Ecto neural progenitor cell (in vitro differentiated cells): Measurements from ENCODE around the gene UBTF.
A peak's percentile ranks its signal among the peaks of the same experiment; 100 is the strongest.

ENCODE experiments used
- DNase-seq: peaks from one replicate; pipeline ENCODE4 v3.0.0-alpha.2; 2018; ENCODE audit warnings: low spot score

Gene UBTF

DNA sequence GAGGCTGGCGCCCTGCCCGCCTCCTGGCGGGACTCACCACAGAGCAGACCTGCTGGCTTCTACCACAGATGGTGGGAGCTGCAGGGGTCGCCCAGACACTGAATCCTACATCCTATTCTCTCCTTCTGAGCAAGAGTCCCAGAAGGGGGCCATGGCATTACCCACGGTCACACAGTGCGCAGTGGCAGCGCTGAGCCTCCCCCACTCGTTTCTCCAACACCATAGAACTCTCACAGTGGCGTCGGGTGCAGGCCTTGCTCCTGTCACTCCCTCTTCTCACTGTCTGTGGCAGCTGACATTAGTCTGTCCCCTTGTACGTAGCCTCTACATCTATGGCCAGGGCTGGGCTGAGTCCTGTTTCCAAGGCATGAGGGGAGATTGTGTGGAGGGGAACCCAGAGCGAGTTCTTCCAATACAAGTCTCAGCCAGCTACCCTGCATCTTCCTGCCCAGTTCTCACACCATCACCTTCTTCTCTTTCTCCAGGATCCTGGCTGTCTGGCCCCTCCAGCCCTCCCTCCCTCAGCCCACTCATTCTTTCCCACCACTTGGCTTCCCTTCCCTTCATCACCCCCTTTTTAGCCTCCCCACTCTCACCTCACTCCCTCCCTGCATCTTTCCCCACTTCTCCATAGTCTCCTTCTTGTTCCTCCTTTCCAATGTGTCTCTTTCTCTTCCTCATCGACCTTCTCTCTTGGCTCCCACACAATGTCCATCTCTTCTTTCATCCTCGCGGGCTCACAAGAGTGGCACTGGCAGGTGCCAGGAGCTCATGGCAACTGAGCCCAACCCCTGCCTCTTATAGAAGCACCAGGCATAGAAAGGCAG, 5.9 kb downstream of the UBTF start:
- DNase-seq = no peak

DNA sequence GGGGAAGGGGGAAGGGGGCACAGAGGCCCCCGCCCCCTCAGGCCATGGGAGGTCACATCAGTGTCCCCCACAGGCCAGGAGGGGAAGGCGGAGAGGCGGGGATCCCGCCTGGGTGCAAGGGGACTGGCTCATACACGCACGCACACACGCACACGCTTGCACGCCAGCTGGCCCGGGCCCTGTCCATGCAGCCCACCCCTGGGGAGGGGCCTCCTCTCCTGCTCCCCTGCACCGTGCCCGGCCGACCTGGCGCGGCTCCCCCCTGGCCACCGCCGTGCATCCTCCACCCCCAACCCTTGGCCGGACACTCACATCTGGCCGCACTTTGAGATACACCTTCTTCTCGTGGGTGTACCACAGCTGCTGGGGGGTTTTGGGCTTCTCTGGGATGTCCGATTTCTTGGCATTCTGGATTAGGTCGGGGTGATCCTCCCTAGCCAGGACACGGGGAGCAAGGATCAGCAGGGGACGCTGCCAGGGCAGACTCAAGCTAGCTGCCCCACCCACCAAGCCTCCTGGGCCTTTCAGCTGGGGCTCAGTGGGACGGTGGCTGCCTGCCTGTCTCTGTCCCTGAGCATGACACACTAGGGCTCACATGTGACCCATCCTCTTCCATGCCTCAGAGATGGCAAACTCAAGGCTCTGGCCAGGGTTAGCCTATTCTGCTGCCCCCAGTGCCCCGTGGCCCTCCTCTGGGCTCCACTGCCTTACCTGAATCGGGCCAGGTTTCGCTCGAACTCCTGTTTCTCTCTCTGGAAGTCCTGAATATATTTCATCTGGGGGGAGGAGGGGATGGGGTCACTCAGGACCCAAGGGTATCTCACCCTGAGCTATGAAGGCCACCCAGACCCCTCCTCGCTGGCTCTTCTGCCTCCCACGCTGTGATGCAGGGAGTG, 6.7 kb downstream of the UBTF start:
- DNase-seq = no peak

DNA sequence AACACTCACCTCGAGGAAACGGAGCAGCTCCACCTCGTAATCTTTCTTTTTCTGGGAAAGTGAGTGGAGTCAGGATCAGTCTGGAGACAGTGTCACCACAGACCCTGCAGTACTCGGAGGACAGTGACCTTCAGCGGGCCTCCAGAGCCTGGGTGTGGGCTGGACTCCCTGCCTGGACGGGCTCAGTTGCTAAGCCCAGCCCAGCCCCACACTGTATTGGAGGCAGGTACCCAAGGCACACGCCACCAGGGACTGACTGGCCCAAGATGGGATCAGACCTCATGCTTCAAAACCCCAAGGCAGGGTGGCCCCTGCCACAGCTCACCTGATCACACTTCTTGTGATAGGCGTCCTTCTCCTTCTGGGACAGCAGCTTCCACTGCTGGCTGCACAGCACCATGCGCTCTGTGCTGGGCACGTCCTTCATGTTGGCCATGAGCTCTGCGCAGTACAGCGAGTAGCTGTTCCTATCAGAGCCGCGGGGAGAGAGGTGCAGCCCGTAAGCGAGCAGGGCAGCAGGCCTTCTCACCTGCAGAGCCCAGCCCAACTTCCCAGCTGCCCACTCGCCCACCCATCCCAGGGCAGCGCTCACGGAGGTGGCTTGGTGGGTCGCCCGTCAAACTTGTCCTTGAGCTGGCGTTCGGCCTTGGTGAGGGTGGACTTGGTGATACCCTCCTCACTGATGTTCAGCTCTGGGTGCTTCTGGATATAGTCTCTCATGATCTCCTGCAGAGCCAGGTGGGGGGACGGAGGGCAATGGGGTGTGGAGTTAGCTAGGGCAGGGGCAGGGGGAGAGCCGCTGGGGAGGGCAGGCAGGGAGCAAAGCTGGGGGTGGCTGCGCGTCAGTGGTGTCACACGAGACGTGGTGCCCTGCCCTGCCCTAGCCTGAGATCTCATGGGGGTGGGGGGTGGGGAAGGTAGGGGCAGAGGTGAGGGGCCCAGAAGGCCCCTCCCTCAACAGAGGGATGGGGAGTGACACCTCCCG, 7.9 kb downstream of the UBTF start:
- DNase-seq = no peak

DNA sequence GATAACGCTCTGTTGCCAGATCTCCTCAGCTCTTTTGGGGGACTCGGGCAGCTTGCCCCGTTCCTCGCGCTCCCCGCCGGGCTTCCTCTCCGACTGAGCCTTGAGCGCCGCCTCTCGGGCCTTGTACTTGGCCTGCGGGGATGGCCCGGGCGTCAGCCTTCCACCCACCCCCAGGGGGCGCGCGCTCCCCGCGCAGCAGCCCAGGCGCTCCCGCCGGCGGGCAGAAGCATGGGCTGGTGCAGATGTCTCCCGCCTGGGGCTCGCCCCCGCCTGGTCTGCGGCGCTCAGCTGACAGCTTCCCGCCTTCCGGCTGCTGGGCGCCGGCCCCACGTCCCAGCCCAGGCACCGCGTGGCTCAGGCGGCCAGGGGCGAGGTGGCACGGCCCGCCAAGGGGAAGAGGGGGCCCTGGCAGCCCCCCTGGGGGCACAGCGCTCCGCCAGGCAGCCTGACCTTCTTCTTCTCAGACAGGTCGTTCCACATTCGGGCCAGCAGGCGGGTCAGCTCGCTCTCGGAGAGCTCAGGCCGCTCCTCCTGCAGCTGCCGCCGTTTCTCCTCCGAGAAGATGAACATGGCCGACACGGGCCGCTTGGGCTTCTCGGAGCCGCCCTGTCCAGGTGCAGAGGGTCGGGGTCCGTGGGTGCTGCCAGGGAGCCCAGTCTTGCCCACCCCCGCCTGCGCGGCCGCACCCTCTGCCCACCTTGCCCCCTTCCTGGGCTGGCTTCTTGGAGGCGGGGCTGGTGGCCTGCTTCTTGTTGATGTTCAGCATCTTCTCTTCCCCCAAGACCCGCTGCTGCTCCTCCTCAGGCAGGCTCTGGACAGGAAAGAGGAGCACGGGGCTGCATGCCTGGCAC, 8.9 kb downstream of the UBTF start:
- peak; percentile 97 for DNase-seq

DNA sequence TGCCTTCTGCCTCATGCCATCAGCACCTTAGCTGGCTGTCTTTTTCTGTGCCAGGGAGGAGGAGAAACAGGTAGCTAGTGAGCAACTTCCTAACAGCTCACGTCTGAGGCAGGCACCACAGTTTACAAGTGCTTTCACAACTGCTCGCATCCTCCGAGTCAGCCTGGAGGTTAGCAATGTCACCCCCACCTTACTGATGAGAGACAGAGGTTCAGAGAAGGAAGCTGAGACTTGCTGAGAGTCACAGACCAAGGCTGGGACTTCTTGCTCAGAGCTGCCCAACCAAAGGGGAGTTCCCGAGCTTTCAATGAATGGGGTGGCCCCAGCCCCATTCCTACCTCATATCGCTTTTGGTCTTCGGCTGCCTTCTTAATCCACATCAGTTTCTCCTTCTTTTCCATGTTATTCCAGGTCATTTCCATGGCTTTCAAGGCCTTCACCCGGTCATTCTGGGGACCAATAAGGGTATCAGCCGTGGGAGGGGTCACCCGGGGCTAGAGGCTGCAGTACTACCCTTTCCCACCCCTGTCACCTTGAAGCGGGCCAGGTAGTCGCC, 9.6 kb downstream of the UBTF start:
- no peak for DNase-seq

DNA sequence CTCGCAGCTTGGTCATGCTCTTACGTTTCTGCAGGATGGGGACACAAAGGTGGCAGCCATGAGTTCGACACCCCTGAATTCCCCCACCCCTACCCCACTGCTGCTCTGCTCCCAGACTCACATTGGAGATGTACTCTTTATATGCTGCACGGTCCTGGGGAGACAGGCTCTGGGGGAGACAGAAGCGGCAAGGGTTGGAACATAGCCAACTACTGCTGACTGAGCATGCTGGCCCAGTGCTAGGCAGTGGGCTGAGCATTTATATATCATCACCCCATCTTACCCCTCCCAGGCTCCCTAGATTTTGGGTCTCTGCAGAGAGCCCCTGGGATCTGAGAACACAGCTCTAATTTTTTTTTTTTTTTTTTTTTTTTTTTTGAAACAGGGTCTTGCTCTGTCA, 11.7 kb downstream of the UBTF start:
- DNase-seq = no peak

DNA sequence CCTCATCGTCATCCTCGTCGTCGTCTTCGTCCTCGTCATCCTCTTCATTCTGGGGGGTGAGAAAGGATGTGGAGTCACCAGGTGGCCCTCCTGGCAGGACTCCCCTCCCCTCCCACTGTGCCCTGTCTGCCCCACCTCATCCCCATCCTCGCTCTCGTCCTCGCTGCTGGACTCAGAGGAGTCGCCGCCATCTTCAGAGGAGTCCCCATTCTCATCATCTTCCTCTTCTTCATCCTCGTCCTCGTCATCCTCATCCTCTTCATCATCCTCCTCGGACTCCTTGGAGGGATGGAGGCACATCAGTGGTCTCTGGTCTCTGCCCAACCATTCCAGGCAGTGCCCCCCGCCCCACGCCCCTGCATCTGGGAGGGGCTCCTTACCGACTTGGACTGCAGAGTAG, 12.2 kb downstream of the UBTF start:
- no peak for DNase-seq

DNA sequence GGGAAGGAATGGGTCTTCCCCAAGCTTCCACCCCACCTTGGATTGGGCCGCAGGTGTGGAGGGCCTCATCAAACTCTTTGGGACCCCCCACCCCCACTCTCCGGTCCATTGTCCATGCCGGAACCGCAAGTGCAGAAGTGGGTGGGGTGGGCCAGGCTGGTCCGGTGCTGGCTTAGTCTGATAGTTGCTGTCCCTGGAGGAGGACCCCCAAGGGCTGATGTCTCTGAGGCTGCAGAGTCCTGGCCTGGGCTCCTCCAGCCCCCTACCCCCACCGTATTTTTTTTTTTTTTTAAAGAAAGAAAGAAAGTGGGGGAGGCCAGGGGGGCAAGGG, 12.7 kb downstream of the UBTF start:
- no peak for DNase-seq

DNA sequence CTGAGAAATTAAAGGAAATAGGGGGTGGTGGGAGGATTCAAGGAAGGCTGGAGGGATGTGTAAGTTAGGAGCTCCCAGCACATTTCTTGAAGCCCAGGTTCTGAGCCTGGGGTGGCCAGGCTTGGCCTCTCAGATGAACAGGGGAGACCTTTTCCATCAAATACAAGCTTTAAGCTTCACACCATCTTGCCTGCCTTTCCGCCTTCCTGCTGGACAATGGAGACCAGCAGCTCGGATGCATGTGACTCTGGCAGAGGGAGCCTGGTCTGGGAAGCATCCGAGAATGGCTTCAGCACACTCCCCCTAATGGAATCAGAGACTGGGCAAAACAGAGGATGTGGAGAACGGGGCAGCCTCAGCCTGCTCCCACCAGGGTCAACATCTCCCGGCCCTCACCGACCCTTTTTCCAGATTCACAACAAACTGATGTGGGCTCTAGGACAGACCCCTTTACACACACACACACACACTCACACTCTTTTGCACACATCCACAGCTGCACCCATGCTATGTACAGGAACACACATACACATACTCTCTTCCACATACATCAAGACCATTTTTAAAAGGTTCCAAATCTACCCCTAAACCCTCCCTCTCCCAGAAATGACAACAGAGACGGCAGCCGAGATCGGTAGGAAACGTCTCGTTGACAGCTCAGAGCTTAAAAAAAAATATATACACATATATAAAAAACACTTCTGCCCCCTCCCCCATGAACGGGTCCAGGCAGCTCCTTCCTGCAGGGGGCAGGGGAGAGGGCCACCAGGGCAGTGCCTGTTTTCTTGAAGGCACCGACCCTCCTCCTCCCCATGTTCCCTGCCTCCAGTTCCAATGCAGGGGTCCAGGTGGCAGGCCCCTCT, 13.3 kb downstream of the UBTF start:
- DNase-seq = no peak

DNA sequence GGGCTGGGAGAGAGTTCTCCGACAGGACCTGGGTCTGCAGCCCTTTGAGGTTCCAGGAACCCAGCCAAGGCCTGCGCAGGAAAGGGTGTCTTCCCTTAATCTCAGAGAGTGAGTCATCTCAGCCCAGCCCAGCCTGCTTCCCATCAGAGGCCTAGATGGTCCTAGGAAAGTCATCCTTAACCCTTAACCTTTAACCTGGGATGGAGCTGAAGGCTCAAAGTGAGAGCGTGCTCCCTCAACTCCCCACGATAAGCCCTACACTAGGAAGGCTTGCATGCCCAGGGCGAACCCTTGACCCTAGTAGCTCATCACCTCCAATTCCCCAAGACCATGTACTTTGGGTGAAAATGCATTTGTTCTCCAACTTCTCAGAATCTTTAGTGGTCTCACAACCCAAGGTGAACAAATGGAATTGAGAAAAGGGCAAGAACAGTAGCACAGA, 15.0 kb downstream of the UBTF start:
- DNase-seq = no peak

DNA sequence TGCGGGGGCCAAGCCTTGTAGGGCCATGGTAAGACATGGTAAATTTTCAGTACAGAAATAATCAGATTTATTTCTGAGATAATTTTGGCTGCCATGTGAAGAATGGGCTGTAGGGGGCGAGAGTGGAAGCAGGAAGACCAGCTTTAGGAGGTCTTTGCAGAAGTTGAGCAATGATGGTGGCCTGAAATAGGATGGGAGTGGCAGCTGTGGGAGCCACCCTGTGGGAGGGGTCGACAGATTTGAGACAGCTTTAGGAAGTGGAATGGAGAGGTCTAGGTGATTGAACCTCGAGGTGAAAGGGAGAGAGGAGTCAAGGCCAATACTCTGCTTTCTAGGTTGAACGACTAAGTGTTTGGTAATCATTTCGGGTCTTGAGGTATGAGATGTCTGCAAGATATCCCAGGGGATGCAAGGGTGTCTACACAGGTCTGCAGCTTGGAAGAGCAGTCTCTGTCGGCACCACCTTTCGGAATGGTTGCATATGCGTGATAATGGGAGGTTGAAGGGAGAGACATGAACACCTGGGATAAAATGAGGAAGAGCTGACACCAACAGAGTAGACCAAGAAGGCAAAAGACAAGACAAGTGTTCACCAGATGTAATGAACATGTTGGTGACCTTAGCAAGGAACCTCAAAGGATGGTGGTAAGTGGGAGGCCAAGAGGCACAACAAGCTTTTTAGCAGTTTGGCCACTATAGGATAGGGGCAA, 15.6 kb downstream of the UBTF start:
- peak; percentile 71 for DNase-seq

DNA sequence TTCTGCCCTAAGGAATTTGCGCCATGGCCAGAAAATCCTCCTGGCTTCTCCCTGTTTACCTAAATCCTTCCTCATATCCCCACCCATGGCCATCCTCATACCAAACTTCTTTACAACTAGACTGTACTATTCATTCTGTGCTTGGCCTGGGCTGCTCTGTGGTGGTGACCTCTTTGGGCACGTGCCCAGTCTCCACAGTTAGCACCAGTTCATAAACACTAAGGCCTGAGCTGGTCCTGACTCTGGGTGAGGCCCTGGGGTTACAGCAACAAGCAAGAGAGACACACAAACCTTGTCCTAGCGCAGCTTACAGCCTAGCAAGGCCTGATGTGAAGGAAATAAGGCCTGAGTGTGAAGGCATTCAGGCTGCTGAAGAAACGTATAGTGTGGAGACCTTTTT, 16.7 kb downstream of the UBTF start:
- no peak for DNase-seq

DNA sequence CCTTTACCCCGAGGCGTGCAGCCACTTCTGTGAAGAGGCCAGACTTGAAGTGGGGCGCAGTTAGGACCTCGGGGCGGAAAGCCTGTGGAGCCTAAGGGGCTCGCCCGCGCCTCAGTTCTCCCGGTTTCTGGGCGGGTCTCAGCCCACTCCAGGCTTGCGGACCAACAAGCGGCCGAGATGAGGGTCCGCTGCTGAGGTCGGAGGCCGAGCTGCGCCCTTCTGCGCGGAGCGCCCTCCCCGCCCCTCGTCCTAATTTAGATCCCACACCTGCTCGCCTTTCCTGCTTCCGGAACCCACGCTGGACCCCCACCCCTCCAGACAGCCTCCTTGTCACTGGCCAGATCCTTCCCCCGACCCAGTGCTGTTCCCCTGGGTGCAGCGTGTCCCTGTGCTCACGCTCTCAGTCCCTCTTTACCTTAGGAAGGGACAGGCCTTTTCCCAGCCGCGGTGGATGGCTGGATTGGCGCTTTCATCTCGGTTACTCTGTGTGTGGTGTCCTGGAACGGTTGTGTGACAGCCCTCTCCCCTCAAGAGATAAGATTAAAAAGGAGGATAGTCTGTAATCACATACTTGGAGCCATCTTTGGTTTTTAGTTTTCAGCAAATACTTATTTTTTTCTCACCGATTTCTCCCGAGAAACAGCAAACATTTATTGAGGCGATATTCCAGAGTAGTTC, 18.9 kb downstream of the UBTF start:
- no peak for DNase-seq

DNA sequence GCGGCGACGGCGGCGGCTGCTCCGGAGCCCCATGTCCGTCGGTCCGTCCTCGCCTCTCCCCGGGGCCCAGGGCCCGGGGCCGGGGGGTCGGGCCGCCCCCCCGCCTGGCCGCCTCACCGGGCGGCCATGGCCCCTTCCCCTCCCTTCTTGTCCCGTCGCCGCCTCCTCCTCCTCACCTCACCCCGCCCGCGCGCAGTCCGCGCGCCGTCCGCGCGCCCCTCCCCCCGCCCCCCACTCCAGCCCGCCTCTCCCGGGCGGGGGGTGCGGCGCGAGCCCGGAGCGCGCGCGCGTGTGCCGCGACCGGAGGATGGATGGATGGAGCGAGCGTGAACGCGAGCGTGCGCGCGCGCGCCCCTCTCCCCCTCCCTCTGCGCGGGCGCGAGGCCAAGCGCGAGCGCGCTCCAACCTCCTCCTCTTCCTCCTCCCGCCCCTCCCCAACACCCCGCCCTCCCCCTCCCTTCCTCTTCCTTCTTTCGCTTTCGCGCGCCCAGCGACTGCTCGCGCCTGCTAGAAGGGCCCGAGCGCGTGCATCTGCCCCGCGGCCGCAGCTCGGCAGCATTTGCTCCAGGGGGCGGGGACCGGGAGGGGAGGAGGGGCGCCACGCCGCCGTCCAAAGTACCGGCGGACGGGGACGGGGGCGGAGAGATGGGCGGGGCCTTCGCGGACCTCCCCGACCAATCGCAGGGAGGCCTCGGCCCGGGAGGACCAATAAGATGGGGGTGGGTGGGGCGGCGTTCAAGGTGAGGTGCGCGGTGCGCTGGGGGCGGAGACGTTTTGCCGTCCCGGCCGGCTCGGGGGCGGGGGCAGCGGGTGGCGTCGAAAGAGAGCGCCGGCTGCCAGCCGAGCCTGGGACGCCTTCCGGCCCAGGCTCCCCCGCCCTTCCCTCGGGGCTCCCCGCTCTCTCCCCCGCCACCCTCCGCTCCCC, 19.7 kb downstream of the UBTF start, which contains the start of gene ATXN7L3:
ATXN7L3 (minus strand) TSS at position 332 of the 925 bp plus-strand sequence. CDS start 1,814 bp downstream, outside the sequence.
- DNase-seq = peak; percentile 100

DNA sequence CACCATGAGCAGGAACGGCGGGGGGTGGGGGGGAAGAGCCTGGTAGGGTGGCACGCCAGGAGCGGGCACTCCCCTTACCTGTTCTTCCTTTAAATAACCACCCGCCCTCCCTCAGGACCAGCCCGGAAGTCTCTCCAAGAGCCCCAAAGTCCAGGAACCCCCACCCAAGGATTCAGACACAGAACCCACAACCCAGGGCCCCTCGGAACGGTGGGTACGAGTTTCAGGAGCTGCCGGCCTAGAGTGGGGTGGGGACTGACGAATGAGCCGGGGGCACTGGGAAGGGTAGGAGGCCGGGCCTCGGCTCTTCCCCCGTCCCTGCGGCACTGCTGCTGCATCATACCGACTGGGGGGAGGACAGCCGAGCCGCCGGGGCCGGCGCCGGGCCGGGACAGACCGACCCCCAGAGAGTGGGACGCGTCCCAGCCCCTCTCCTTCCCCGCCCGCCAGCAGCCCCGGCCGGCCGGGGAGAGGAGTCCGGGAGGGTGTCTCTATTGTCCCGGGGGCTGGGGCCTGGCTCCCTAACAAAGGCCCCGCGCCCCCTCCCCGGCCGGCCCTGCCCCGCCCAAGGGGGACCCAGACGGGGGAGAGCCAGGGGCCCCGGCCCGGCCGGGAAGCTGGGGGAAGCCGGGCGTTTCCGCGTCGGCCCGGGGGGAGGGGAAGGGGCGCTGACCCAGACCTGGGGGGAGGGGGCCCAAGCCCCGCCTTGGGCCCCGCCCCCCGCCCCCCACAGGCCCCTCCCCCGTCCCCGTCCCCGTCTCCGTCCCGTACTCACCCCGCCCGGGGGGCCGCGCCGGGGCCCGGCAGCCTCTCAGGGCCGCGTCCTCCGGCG, 20.5 kb downstream of the UBTF start:
- peak; percentile 89 for DNase-seq

DNA sequence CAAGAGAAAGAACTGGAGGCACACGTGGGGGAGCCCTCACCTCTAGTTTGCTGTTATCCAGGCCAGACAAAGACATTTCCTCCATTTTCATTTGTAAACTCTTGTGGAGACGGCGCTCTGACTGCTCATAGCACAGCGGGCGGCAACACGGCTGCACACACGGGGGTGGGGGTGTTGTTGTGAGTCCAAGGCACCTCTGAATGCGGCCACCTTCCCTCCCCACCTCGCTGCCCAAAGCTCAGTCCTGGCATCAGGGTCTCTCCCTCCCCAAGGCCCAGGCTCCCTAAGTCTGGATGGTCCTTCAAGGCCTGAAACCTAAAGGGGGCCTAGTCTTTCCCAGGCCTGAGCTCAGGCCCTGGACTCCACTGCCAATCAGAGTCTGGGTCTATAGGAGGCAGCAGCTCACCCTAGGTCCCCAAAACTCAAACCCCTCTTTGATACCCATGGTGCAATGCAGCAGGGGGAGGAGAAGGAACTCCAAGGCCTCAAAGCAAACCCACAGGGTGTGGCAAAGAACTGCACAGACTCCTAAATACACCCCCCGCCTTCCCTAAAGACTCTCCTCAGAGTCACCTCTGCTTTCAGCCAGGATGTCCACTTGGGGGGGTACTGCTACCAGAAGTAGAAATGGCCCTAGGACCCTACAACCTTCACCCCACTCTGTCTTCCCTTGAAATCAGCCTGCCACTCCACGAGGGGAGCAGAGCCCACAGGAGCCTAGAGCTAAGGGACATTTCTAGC, 21.3 kb downstream of the UBTF start:
- no peak for DNase-seq
